Heart left ventricle (tissue), 13 donors: Measurements from ENCODE around the gene VPS13A.

Source experiments
- CTCF ChIP-seq, 12 donors: fragments of 200-600 bp; sonication (generic) in 4 of 12; IDR thresholded peaks; one replicate each; pipeline versions ENCODE4 v1.5.0 to v1.8.0; 2018 to 2022; ENCODE audit warnings: antibody characterized with exemption in 12 of 12, mild to moderate bottlenecking in 5 of 12
- POLR2A ChIP-seq, 2 donors: fragments of 450-650 bp; IDR thresholded peaks; one replicate each; pipeline ENCODE4 v1.6.1; 2017; ENCODE audit warnings: antibody characterized with exemption in 2 of 2, mild to moderate bottlenecking in 2 of 2, moderate library complexity in 2 of 2
- donor health status: ischemic (EF 13 %, LVEDD 7.1; RV severe dilation, severe dysfunction).
- donor health status: DM: no; HTN: yes; CAD: no.
- donor health status: DM: no; HTN: no; CAD: no.
- donor health status: ischemic (EF 25% LVEDD 6.9; RV normal size, moderate dysfunction).
- donor health status: ischemic (EF 25% LVEDD 5.7; RV mildly dilated, moderate dysfunction).
- donor health status: ischemic (EF 35%, LVEDD 5.7; RV mildly dilated, moderate dysfunction).
- donor health status: nonischemic (EF 11% LVEDD 7.7; RV severe dilation, severe dysfunction).
- donor health status: DM: yes; HTN: yes; CAD: no.
- donor health status: PGD.
- donor health status: ischemic (EF 29% LVEDD 5.4; RV normal size, mild dysfunction).
- donor health status: nonischemic (EF 23%, LVEDD 6.1; RV moderate dilation, normal function).

- TF ChIP-seq POLR2A (IDR thresholded peaks at IDR 0.05), result no peak
- TF ChIP-seq CTCF (IDR thresholded peaks at IDR 0.05), result no peak
Measured at GRCh38 chr9:77450085-77450475, 272.7 kb downstream of the VPS13A start.
